Tibial artery (tissue), 4 donors: ENCODE measurements around the gene EDC4.
"Not testable (repeated sequence)": the region's sequence is repeated elsewhere in the genome, so short reads cannot be mapped to it uniquely, and the experiment has no call there.

ENCODE experiments used
- DNase-seq, 2 donors: peaks; one replicate each; pipeline ENCODE4 v3.0.0-alpha.2; 2019
- H3K27ac ChIP-seq, 2 donors: fragments of 200-600 bp; sonication (generic) in 1 of 2; 1 replicate in 1 of 2; 2 replicates in 1 of 2; pipeline ENCODE4 v1.5.1; 2018 to 2019; ENCODE audit warnings: mild to moderate bottlenecking in 1 of 2
- H3K27me3 ChIP-seq, 2 donors: fragments of 200-600 bp; sonication (generic) in 1 of 2; one replicate each; pipeline versions ENCODE4 v1.5.1 to v1.6.0; 2016 to 2019
- H3K36me3 ChIP-seq, 3 donors: fragments of 200-600 bp; sonication (generic) in 2 of 3; one replicate each; pipeline ENCODE4 v1.5.1; 2016 to 2019; ENCODE audit warnings: mild to moderate bottlenecking in 2 of 3
- H3K4me1 ChIP-seq, 4 donors: fragments of 200-600 bp; sonication (generic) in 2 of 4; 1 replicate in 3 of 4; 2 replicates in 1 of 4; pipeline ENCODE4 v1.5.1; 2016 to 2019
- H3K4me3 ChIP-seq, 2 donors: fragments of 200-600 bp; sonication (generic) in 1 of 2; 1 replicate in 1 of 2; 2 replicates in 1 of 2; pipeline ENCODE4 v1.5.1; 2018 to 2019; ENCODE audit warnings: mild to moderate bottlenecking in 2 of 2
- H3K9me3 ChIP-seq, 3 donors: fragments of 200-600 bp; sonication (generic) in 1 of 3; one replicate each; pipeline ENCODE4 v1.5.1; 2016 to 2019
- CTCF ChIP-seq, 2 experiments: fragments of 200-600 bp in 1 of 2; fragments of 450-650 bp in 1 of 2; IDR thresholded peaks; one replicate each; pipeline ENCODE4 v1.5.1; 2017 to 2019; ENCODE audit warnings: antibody characterized with exemption in 2 of 2, mild to moderate bottlenecking in 1 of 2, moderate library complexity in 1 of 2
- intact Hi-C: fragments of 100-400 bp; cut with DNase I; formaldehyde crosslinking; loops from one replicate; pipeline ENCODE4 v1.15.0; 2023; ENCODE audit warnings: low total_unique reads

Gene EDC4

GRCh38 chr16:67861877-67862276 is 11.0 kb upstream of the EDC4 start:
- DNase-seq: no peak
- Histone ChIP-seq H3K27me3 (no peaks in the 10 kb centered on the region), H3K4me1 (peaks cover 22 to 65% (median 49%) of the 10 kb centered on the region in 4 donors), H3K4me3 (no peak overlapping the region), H3K9me3 (no peaks in the 10 kb centered on the region), H3K36me3 (peaks cover 10 to 23% (median 17%) of the 10 kb centered on the region in 3 donors), H3K27ac (peak overlapping the region; percentile 83 to 91)
- intact Hi-C loops: no loop called here
- TF ChIP-seq CTCF (IDR thresholded peaks at IDR 0.05): no peak

- intact Hi-C loops: no loop called here
- Histone ChIP-seq H3K4me1 (peaks cover 22 to 55% (median 40%) of the 10 kb centered on the region in 4 donors), H3K36me3 (peaks cover 17 to 31% (median 28%) of the 10 kb centered on the region in 3 donors), H3K4me3 (peak overlapping the region in 1 of 2 donors; percentile 17), H3K27me3 (no peaks in the 10 kb centered on the region), H3K9me3 (no peaks in the 10 kb centered on the region), H3K27ac (peak overlapping the region; percentile 83 to 91)
- peak; percentile 88 to 95 for DNase-seq
- peak in 1 of 2 experiments; percentile 11 for TF ChIP-seq CTCF (IDR thresholded peaks at IDR 0.05)
Measured at GRCh38 chr16:67862623-67863583, 9.9 kb upstream of the EDC4 start.

GRCh38 chr16:67864044-67864443 is 8.8 kb upstream of the EDC4 start:
- DNase-seq, H3K27me3 ChIP-seq, H3K4me3 ChIP-seq, intact Hi-C loops, H3K9me3 ChIP-seq: not testable (repeated sequence)
- H3K36me3 ChIP-seq: peaks cover 25 to 43% (median 39%) of the 10 kb centered on the region in 3 donors
- H3K27ac ChIP-seq: peak overlapping the region; percentile 83 to 91
- H3K4me1 ChIP-seq: peaks cover 22 to 47% (median 33%) of the 10 kb centered on the region in 4 donors

GRCh38 chr16:67864594-67864993 is 8.3 kb upstream of the EDC4 start:
- peaks cover 25 to 47% (median 45%) of the 10 kb centered on the region in 3 donors for H3K36me3 ChIP-seq
- TF ChIP-seq CTCF (IDR thresholded peaks at IDR 0.05): no peak
- H3K4me3 ChIP-seq: no peak overlapping the region
- no peaks in the 10 kb centered on the region for H3K27me3 ChIP-seq
- H3K27ac ChIP-seq: peak overlapping the region; percentile 43 to 83
- DNase-seq: no peak
- H3K4me1 ChIP-seq: peaks cover 22 to 47% (median 33%) of the 10 kb centered on the region in 4 donors
- no peaks in the 10 kb centered on the region for H3K9me3 ChIP-seq
- intact Hi-C loops: no loop called here

GRCh38 chr16:67865318-67865717 is 7.5 kb upstream of the EDC4 start:
- no peak for DNase-seq
- Histone ChIP-seq H3K27ac (peak overlapping the region in 1 of 2 donors; percentile 43), H3K36me3 (peaks cover 32 to 54% (median 52%) of the 10 kb centered on the region in 3 donors), H3K27me3 (no peaks in the 10 kb centered on the region), H3K4me1 (peaks cover 22 to 47% (median 33%) of the 10 kb centered on the region in 4 donors), H3K9me3 (no peaks in the 10 kb centered on the region), H3K4me3 (no peak overlapping the region)
- no peak for TF ChIP-seq CTCF (IDR thresholded peaks at IDR 0.05)
- intact Hi-C loops: no loop called here

GRCh38 chr16:67868290-67868689 is 4.6 kb upstream of the EDC4 start:
- H3K4me1 ChIP-seq: peaks cover 7 to 24% (median 15%) of the 10 kb centered on the region in 4 donors
- intact Hi-C loops: no loop called here
- DNase-seq: no peak
- no peak for TF ChIP-seq CTCF (IDR thresholded peaks at IDR 0.05)
- peaks cover 32 to 67% (median 62%) of the 10 kb centered on the region in 3 donors for H3K36me3 ChIP-seq
- H3K27ac ChIP-seq: no peak overlapping the region
- no peak overlapping the region for H3K4me3 ChIP-seq
- H3K27me3 ChIP-seq: no peaks in the 10 kb centered on the region
- H3K9me3 ChIP-seq: no peaks in the 10 kb centered on the region
